GM19324 (cell line): ENCODE data around the gene RAB10.
"Not testable (repeated sequence)": the region's sequence is repeated elsewhere in the genome, so short reads cannot be mapped to it uniquely, and the experiment has no call there.

Experiments used
- ATAC-seq: cut with Tn5 transposase; IDR thresholded peaks from one replicate; pipeline ENCODE4 v1.9.1; 2021; ENCODE audit warnings: mild to moderate bottlenecking, moderate library complexity; ENCODE audit not compliant: unreplicated experiment, low FRiP score

Gene RAB10

GRCh38 chr2:26052740-26053139 lies 18.9 kb downstream of the RAB10 start:
- ATAC-seq = no peak

GRCh38 chr2:26054598-26055348 lies 20.9 kb downstream of the RAB10 start:
- ATAC-seq = no peak

- no peak for ATAC-seq
These were observed 24.5 kb downstream of the RAB10 start for GRCh38 chr2:26058390-26058789.

GRCh38 chr2:26059542-26059941 lies 25.7 kb downstream of the RAB10 start:
- no peak for ATAC-seq

GRCh38 chr2:26061539-26061938 lies 27.7 kb downstream of the RAB10 start:
- no peak for ATAC-seq

- no peak for ATAC-seq
These were observed 31.0 kb downstream of the RAB10 start for GRCh38 chr2:26064846-26065245.

GRCh38 chr2:26067186-26067974 lies 33.5 kb downstream of the RAB10 start:
- ATAC-seq = no peak

- ATAC-seq = no peak
These were observed 34.2 kb downstream of the RAB10 start for GRCh38 chr2:26067980-26068507.

- ATAC-seq = peak; percentile 57
These were observed 34.9 kb downstream of the RAB10 start for GRCh38 chr2:26068602-26069298.

- ATAC-seq = no peak
These were observed 36.8 kb downstream of the RAB10 start for GRCh38 chr2:26070730-26071129.

- no peak for ATAC-seq
These were observed 39.3 kb downstream of the RAB10 start for GRCh38 chr2:26072925-26073768.

GRCh38 chr2:26073830-26074229 lies 39.9 kb downstream of the RAB10 start:
- ATAC-seq = no peak

GRCh38 chr2:26074676-26075075 lies 40.8 kb downstream of the RAB10 start:
- no peak for ATAC-seq

GRCh38 chr2:26075173-26075572 lies 41.3 kb downstream of the RAB10 start:
- no peak for ATAC-seq

- no peak for ATAC-seq
These were observed 42.2 kb downstream of the RAB10 start for GRCh38 chr2:26076001-26076587.

GRCh38 chr2:26077291-26077690 lies 43.4 kb downstream of the RAB10 start:
- no peak for ATAC-seq

GRCh38 chr2:26078939-26079338 lies 45.1 kb downstream of the RAB10 start:
- no peak for ATAC-seq

- no peak for ATAC-seq
These were observed 46.5 kb downstream of the RAB10 start for GRCh38 chr2:26080356-26080755.

- not testable (repeated sequence) for ATAC-seq
These were observed 47.0 kb downstream of the RAB10 start for GRCh38 chr2:26080925-26081324.

GRCh38 chr2:26081556-26081955 lies 47.7 kb downstream of the RAB10 start:
- no peak for ATAC-seq
